Mammary epithelial cell (primary cell): Measurements from ENCODE around the gene PRKCG.

Experiments used
- CTCF ChIP-seq, 2 donors: IDR thresholded peaks in 1 of 2; conservative IDR thresholded peaks in 1 of 2; 2 replicates each; pipeline ENCODE4 v1.5.1; 2011 to 2012; ENCODE audit warnings: inconsistent platforms in 2 of 2, low read length in 2 of 2, mild to moderate bottlenecking in 2 of 2, control low read depth in 1 of 2, low read depth in 1 of 2; ENCODE audit not compliant: insufficient read depth in 1 of 2; ENCODE audit errors: extremely low read depth in 1 of 2
- EZH2 ChIP-seq: IDR thresholded peaks from 2 replicates; pipeline ENCODE4 v1.6.1; 2012; ENCODE audit warnings: low read length, inconsistent platforms, borderline replicate concordance

DNA sequence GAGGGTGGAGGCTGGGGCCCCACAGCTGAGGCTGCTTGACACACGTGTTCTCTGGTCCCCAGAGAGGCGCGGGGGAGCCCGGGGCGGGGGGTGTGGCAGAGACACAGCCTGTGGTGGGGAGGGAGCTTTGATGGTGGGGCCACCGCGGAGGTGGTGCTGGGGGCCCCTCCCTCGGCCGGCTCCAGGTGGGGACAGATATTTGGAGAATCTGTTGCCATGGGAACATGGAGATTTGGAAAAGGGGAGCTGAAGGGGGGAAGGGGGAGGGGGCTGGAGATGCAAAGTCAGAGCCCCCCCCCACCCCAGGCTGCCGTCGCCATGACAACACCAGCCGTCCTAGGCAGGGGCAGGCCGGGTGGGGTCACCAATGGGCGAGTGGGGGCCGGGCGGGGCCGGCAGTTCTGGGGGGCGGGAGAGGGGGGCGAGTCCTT lies 1.2 kb downstream of the PRKCG start:
- TF ChIP-seq CTCF (conservative IDR thresholded peaks at IDR 0.05 in 1 of 2, IDR thresholded peaks at IDR 0.05 in 1 of 2; ENCODE audit: extremely low read depth in 1 of 2, insufficient read depth in 1 of 2, low read depth in 1 of 2, low read length in 2 of 2) (no peak), EZH2 (no peak)
